ENCODE measurements around the gene SGSM2.
A peak's percentile ranks its signal among the peaks of the same experiment; 100 is the strongest.

The SGSM2 gene

GRCh38 chr17:2336215-2336851, 968 bp upstream of the SGSM2 start, which contains the start of gene TSR1:
Gene TSR1, minus strand, starts transcription at chr17:2336457. Its CDS starts 30 bp downstream, at chr17:2336427.
- DNase-seq: peak; percentile 87

GRCh38 chr17:2337544-2338314, 428 bp downstream of the SGSM2 start:
- peak; percentile 41 for DNase-seq

GRCh38 chr17:2338315-2338657, 985 bp downstream of the SGSM2 start:
- DNase-seq: no peak

- no peak for DNase-seq
These were observed 6.1 kb downstream of the SGSM2 start for GRCh38 chr17:2343421-2343820.

GRCh38 chr17:2344528-2344927, 7.2 kb downstream of the SGSM2 start:
- no peak for DNase-seq

GRCh38 chr17:2346475-2346874, 9.2 kb downstream of the SGSM2 start:
- no peak for DNase-seq

- peak; percentile 87 for DNase-seq
These were observed 10.7 kb downstream of the SGSM2 start for GRCh38 chr17:2347805-2348685.

GRCh38 chr17:2351269-2351668, 14.0 kb downstream of the SGSM2 start:
- no peak for DNase-seq

GRCh38 chr17:2354311-2354710, 17.0 kb downstream of the SGSM2 start:
- no peak for DNase-seq

GRCh38 chr17:2357237-2357636, 19.9 kb downstream of the SGSM2 start:
- no peak for DNase-seq

GRCh38 chr17:2357931-2358434, 20.7 kb downstream of the SGSM2 start:
- DNase-seq: no peak

GRCh38 chr17:2361010-2361760, 23.9 kb downstream of the SGSM2 start:
- DNase-seq: no peak

- DNase-seq: no peak
These were observed 24.7 kb downstream of the SGSM2 start for GRCh38 chr17:2362016-2362415.

- DNase-seq: no peak
These were observed 25.1 kb downstream of the SGSM2 start for GRCh38 chr17:2362416-2362815.

GRCh38 chr17:2362881-2363280, 25.6 kb downstream of the SGSM2 start:
- no peak for DNase-seq

GRCh38 chr17:2363318-2363717, 26.0 kb downstream of the SGSM2 start:
- DNase-seq: no peak

GRCh38 chr17:2363851-2364762, 26.8 kb downstream of the SGSM2 start:
- no peak for DNase-seq

- no peak for DNase-seq
These were observed 27.4 kb downstream of the SGSM2 start for GRCh38 chr17:2364763-2365116.

- DNase-seq: no peak
These were observed 27.8 kb downstream of the SGSM2 start for GRCh38 chr17:2365132-2365531.

- no peak for DNase-seq
These were observed 29.6 kb downstream of the SGSM2 start for GRCh38 chr17:2366747-2367494.

GRCh38 chr17:2368359-2368758, 31.1 kb downstream of the SGSM2 start:
- no peak for DNase-seq
